ENCODE results near the gene ARPP19. TPM values are rescaled to one million over a fixed set of nuclear protein-coding genes. Genes with fewer than 3 reads are reported as not detected.

ARPP19 gene
- polyA plus RNA-seq, 1 of the 3 experiments (the other 2 are of a cell fraction) = 29.0 TPM

GRCh38 chr15:52520421-52520820 is 48.4 kb downstream of the ARPP19 start:
- no peak for DNase-seq
- Histone ChIP-seq H4K20me1 (ENCODE audit: insufficient read depth) (peaks cover 27% of the 10 kb centered on the region), H3K79me2 (ENCODE audit: insufficient read depth) (peaks cover 37% of the 10 kb centered on the region), H3K9me3 (no peaks in the 10 kb centered on the region), H3K9me2 (no peaks in the 10 kb centered on the region), H3K27me3 (ENCODE audit: insufficient read depth) (no peaks in the 10 kb centered on the region), H3K4me2 (no peak overlapping the region), H3F3A (replicated peaks; ENCODE audit: insufficient read depth) (peaks cover 13% of the 10 kb centered on the region), H3K4me3 (ENCODE audit: low read depth in 2 of 2, low read length in 1 of 2) (no peak overlapping the region), H2AFZ (ENCODE audit: low read depth) (no peak overlapping the region), H3K4me1 (ENCODE audit: control insufficient read depth in 1 of 2, insufficient read depth in 2 of 2, low read depth in 1 of 2, low read length in 1 of 2) (peaks cover 2 to 9% of the 10 kb centered on the region in 2 experiments; a peak in 3 of 4 replicates), H3K9ac (no peak overlapping the region), H3K36me3 (replicated peaks in 1 of 2; ENCODE audit: control insufficient read depth in 1 of 2, insufficient read depth in 2 of 2, low read length in 1 of 2) (no peaks in the 10 kb centered on the region), H3K27ac (ENCODE audit: low read depth in 2 of 2, low read length in 1 of 2) (no peak overlapping the region)
- TF ChIP-seq EZH2phosphoT487 (IDR thresholded peaks at IDR 0.05; ENCODE audit: borderline replicate concordance, low read depth) = no peak
- TF ChIP-seq, protein P1, sequence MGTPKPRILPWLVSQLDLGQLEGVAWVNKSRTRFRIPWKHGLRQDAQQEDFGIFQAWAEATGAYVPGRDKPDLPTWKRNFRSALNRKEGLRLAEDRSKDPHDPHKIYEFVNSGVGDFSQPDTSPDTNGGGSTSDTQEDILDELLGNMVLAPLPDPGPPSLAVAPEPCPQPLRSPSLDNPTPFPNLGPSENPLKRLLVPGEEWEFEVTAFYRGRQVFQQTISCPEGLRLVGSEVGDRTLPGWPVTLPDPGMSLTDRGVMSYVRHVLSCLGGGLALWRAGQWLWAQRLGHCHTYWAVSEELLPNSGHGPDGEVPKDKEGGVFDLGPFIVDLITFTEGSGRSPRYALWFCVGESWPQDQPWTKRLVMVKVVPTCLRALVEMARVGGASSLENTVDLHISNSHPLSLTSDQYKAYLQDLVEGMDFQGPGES (IDR thresholded peaks at IDR 0.05; ENCODE audit: low read depth, low read length) = no peak
- TF ChIP-seq, protein P2, sequence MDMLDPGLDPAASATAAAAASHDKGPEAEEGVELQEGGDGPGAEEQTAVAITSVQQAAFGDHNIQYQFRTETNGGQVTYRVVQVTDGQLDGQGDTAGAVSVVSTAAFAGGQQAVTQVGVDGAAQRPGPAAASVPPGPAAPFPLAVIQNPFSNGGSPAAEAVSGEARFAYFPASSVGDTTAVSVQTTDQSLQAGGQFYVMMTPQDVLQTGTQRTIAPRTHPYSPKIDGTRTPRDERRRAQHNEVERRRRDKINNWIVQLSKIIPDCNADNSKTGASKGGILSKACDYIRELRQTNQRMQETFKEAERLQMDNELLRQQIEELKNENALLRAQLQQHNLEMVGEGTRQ (IDR thresholded peaks at IDR 0.05; ENCODE audit: borderline replicate concordance, low read depth, low read length) = no peak
- no peak for TF ChIP-seq TCF12 (IDR thresholded peaks at IDR 0.05)
- TF ChIP-seq ZBTB33 (IDR thresholded peaks at IDR 0.05; ENCODE audit: borderline replicate concordance, low read depth) = no peak
- TF ChIP-seq, protein P3, sequence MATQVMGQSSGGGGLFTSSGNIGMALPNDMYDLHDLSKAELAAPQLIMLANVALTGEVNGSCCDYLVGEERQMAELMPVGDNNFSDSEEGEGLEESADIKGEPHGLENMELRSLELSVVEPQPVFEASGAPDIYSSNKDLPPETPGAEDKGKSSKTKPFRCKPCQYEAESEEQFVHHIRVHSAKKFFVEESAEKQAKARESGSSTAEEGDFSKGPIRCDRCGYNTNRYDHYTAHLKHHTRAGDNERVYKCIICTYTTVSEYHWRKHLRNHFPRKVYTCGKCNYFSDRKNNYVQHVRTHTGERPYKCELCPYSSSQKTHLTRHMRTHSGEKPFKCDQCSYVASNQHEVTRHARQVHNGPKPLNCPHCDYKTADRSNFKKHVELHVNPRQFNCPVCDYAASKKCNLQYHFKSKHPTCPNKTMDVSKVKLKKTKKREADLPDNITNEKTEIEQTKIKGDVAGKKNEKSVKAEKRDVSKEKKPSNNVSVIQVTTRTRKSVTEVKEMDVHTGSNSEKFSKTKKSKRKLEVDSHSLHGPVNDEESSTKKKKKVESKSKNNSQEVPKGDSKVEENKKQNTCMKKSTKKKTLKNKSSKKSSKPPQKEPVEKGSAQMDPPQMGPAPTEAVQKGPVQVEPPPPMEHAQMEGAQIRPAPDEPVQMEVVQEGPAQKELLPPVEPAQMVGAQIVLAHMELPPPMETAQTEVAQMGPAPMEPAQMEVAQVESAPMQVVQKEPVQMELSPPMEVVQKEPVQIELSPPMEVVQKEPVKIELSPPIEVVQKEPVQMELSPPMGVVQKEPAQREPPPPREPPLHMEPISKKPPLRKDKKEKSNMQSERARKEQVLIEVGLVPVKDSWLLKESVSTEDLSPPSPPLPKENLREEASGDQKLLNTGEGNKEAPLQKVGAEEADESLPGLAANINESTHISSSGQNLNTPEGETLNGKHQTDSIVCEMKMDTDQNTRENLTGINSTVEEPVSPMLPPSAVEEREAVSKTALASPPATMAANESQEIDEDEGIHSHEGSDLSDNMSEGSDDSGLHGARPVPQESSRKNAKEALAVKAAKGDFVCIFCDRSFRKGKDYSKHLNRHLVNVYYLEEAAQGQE (IDR thresholded peaks at IDR 0.05; ENCODE audit: low read depth, low read length) = no peak
- TF ChIP-seq FOXJ3 (CRISPR knock-in tag; IDR thresholded peaks at IDR 0.05) = no peak
- TF ChIP-seq CTCF (IDR thresholded peaks at IDR 0.05) = no peak
- no peak for TF ChIP-seq GABPA (IDR thresholded peaks at IDR 0.05; ENCODE audit: low read depth)
- TF ChIP-seq NRF1 (IDR thresholded peaks at IDR 0.05; ENCODE audit: low read depth, low read length) = no peak
- TF ChIP-seq TEAD4 (IDR thresholded peaks at IDR 0.05; ENCODE audit: borderline replicate concordance, insufficient read depth) = no peak
- no peak for TF ChIP-seq RAD21 (IDR thresholded peaks at IDR 0.05; ENCODE audit: low read length)
- TF ChIP-seq EP300 (IDR thresholded peaks at IDR 0.05; ENCODE audit: borderline replicate concordance in 1 of 2, low read depth in 1 of 2, low read length in 1 of 2) = no peak
- no peak for TF ChIP-seq RCOR1 (IDR thresholded peaks at IDR 0.05; ENCODE audit: low read length)
- TF ChIP-seq MXI1 (IDR thresholded peaks at IDR 0.05; ENCODE audit: low read depth, low read length) = no peak
- ChIA-PET CTCF (no interaction called here), POLR2A (no interaction called here)
